CD8-positive, alpha-beta memory T cell (primary cell): ENCODE data around the gene MRPL50. TPM values are rescaled to one million over a fixed set of nuclear protein-coding genes. Genes with fewer than 3 reads are reported as not detected.
A peak's percentile ranks its signal among the peaks of the same experiment; 100 is the strongest.

Experiments used
- CTCF ChIA-PET: fragments of 350-600 bp; sonication (Branson Sonifier 250); formaldehyde crosslinking; loops from one replicate; lab custom pipeline; 2021; ENCODE audit warnings: antibody characterized with exemption; lab: Charles Lee
- POLR2A ChIA-PET: fragments of 350-600 bp; sonication (Branson Sonifier 250); formaldehyde crosslinking; loops from one replicate; lab custom pipeline; 2021; ENCODE audit warnings: antibody characterized with exemption; lab: Charles Lee
- DNase-seq, 5 donors: peaks; one replicate each; pipeline versions ENCODE4 v3.0.0 to v3.0.0-alpha.2; 2020 to 2022; ENCODE audit warnings: mixed read lengths in 1 of 5
- H3K27ac ChIP-seq: one replicate; pipeline ENCODE4 v1.7.0; 2013; ENCODE audit warnings: low read depth, mild to moderate bottlenecking, low read length, moderate library complexity
- H3K27me3 ChIP-seq: 2 replicates; pipeline ENCODE4 v1.7.0; 2013; ENCODE audit warnings: low read length, mild to moderate bottlenecking; ENCODE audit not compliant: insufficient read depth, poor library complexity, severe bottlenecking
- H3K36me3 ChIP-seq: 2 replicates; pipeline ENCODE4 v1.7.0; 2013; ENCODE audit warnings: mild to moderate bottlenecking, low read length, moderate library complexity; ENCODE audit not compliant: insufficient read depth
- H3K4me1 ChIP-seq: 2 replicates; pipeline ENCODE4 v1.7.0; 2013; ENCODE audit warnings: mild to moderate bottlenecking, low read length, moderate library complexity; ENCODE audit not compliant: insufficient read depth
- H3K4me3 ChIP-seq: 2 replicates; pipeline ENCODE4 v1.7.0; 2013; ENCODE audit warnings: mild to moderate bottlenecking, low read length
- H3K9me3 ChIP-seq: 2 replicates; pipeline ENCODE4 v1.7.0; 2013; ENCODE audit warnings: mild to moderate bottlenecking, low read length
- H3K27ac Mint-ChIP-seq, 8 donors: one replicate each; pipeline ENCODE4 v1.8.0; 2020 to 2021; ENCODE audit warnings: mixed read lengths in 8 of 8, mild to moderate bottlenecking in 6 of 8, inconsistent platforms in 3 of 8, moderate library complexity in 3 of 8
- H3K27me3 Mint-ChIP-seq, 2 donors: one replicate each; pipeline ENCODE4 v1.8.0; 2020 to 2021; ENCODE audit warnings: mixed read lengths in 2 of 2, mild to moderate bottlenecking in 1 of 2, moderate library complexity in 1 of 2
- H3K36me3 Mint-ChIP-seq, 3 donors: one replicate each; pipeline ENCODE4 v1.8.0; 2020 to 2021; ENCODE audit warnings: mixed read lengths in 3 of 3, inconsistent platforms in 1 of 3, mild to moderate bottlenecking in 1 of 3
- H3K4me1 Mint-ChIP-seq, 3 donors: one replicate each; pipeline ENCODE4 v1.8.0; 2020 to 2021; ENCODE audit warnings: mixed read lengths in 3 of 3, inconsistent platforms in 1 of 3, mild to moderate bottlenecking in 1 of 3
- H3K4me3 Mint-ChIP-seq, 7 donors: one replicate each; pipeline ENCODE4 v1.8.0; 2020 to 2021; ENCODE audit warnings: mixed read lengths in 7 of 7, mild to moderate bottlenecking in 6 of 7, moderate library complexity in 4 of 7, inconsistent platforms in 2 of 7
- H3K9me3 Mint-ChIP-seq, 5 donors: one replicate each; pipeline ENCODE4 v1.8.0; 2020 to 2022; ENCODE audit warnings: mixed read lengths in 5 of 5, mild to moderate bottlenecking in 3 of 5, moderate library complexity in 2 of 5, inconsistent platforms in 1 of 5
- polyA plus RNA-seq: library from polyadenylated mRNA; unstranded; fragments of 300-500 nt; fragmentation: Illumina TruSeq; gene quantifications from one replicate; pipeline ENCODE4 v1.2.3, GENCODE V29; 2021
- total RNA-seq, 2 experiments: library from RNA; stranded (reverse); gene quantifications; one replicate each; pipeline ENCODE4 v1.2.3, GENCODE V29; 2021

MRPL50 gene
- total and polyA plus RNA-seq, 3 experiments from 2014 or later: 13.0 to 16.4 (median 16.2) TPM

DNA sequence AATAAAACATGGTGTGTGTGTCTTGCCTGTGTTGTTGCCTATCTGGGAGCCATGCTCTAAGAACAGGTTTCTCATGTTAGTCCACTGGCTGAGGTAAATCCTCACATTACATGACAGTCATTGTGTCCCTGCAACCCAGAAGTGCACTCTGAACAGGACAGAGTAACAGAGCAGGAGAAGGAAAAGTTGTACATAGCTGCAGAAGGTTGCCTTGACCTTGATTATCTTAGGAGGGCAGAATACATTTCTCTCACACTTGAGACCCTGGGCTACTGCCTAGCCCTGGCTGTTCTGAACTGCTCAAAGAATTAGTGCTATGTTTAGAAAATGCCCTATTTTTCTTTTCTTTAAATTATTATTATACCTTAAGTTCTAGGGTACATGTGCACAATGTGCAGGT, 17.2 kb upstream of the MRPL50 start:
- peaks cover 0 to 3% of the 10 kb centered on the region in 2 donors for H3K27me3 Mint-ChIP-seq
- Histone ChIP-seq H3K9me3 (peaks cover 21% of the 10 kb centered on the region), H3K27ac (no peak overlapping the region), H3K27me3 (no peaks in the 10 kb centered on the region), H3K36me3 (no peaks in the 10 kb centered on the region), H3K4me3 (no peak overlapping the region), H3K4me1 (no peaks in the 10 kb centered on the region)
- peaks cover 15 to 66% (median 27%) of the 10 kb centered on the region in 3 donors for H3K36me3 Mint-ChIP-seq
- CTCF ChIA-PET: no interaction called here
- no peak for DNase-seq
- POLR2A ChIA-PET: no interaction called here
- H3K4me3 Mint-ChIP-seq: no peak overlapping the region
- no peaks in the 10 kb centered on the region for H3K4me1 Mint-ChIP-seq
- no peak overlapping the region for H3K27ac Mint-ChIP-seq
- H3K9me3 Mint-ChIP-seq: peaks cover 48 to 89% (median 69%) of the 10 kb centered on the region in 5 donors

DNA sequence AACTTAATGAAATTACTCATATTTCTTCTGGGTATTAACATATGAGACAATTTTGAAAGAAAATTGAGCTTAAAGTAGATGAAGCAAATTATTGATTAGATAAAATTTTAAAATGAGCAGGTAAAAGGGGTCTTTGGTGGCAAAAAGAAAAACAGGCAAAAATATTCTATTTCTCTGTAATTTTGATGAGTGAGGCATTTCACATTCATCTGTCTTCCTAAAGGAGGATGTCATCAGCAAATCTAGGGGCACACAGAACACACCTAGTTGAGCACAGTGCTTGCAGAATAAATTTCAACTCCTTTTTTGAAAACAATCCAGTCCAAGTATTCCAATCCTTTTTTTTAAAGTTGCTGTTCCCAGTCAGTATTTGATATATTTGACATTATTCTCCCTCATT, 16.4 kb upstream of the MRPL50 start:
- DNase-seq: no peak
- Mint-ChIP-seq H3K27me3 (peaks cover 0 to 3% of the 10 kb centered on the region in 2 donors), H3K4me3 (no peak overlapping the region), H3K36me3 (peaks cover 15 to 64% (median 28%) of the 10 kb centered on the region in 3 donors), H3K27ac (no peak overlapping the region), H3K4me1 (no peaks in the 10 kb centered on the region), H3K9me3 (peaks cover 48 to 91% (median 76%) of the 10 kb centered on the region in 5 donors)
- ChIA-PET CTCF (no interaction called here), POLR2A (no interaction called here)
- Histone ChIP-seq H3K36me3 (no peaks in the 10 kb centered on the region), H3K9me3 (peaks cover 25% of the 10 kb centered on the region), H3K27ac (no peak overlapping the region), H3K4me1 (no peaks in the 10 kb centered on the region), H3K27me3 (no peaks in the 10 kb centered on the region), H3K4me3 (no peak overlapping the region)

DNA sequence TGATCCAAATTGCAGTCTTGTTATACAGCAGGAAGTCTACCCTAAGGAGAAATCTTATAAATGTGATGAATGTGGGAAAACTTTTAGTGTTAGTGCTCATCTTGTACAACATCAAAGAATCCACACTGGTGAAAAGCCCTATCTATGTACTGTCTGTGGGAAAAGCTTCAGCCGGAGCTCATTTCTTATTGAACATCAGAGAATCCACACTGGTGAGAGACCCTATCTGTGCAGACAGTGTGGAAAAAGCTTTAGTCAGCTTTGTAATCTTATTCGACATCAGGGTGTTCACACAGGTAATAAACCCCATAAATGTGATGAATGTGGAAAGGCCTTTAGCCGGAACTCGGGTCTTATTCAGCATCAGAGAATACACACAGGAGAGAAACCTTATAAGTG, 10.7 kb upstream of the MRPL50 start:
- Histone ChIP-seq H3K9me3 (peaks cover 55% of the 10 kb centered on the region), H3K4me3 (peak overlapping the region; percentile 9), H3K27me3 (no peaks in the 10 kb centered on the region), H3K27ac (no peak overlapping the region), H3K4me1 (no peaks in the 10 kb centered on the region), H3K36me3 (peaks cover 41% of the 10 kb centered on the region)
- Mint-ChIP-seq H3K4me1 (peaks cover 0 to 1% (median 0%) of the 10 kb centered on the region in 3 donors), H3K4me3 (no peak overlapping the region), H3K9me3 (peaks cover 57 to 91% (median 83%) of the 10 kb centered on the region in 5 donors), H3K36me3 (peaks cover 50 to 84% (median 73%) of the 10 kb centered on the region in 3 donors), H3K27ac (no peak overlapping the region), H3K27me3 (no peaks in the 10 kb centered on the region)
- CTCF ChIA-PET: interaction anchor here (1.0 kb wide), 1 partner anchor 11 kb away, joined by 3 read pairs; the partner anchor contains the start of genes MRPL50 and ZNF189
- POLR2A ChIA-PET: no interaction called here
- no peak for DNase-seq

DNA sequence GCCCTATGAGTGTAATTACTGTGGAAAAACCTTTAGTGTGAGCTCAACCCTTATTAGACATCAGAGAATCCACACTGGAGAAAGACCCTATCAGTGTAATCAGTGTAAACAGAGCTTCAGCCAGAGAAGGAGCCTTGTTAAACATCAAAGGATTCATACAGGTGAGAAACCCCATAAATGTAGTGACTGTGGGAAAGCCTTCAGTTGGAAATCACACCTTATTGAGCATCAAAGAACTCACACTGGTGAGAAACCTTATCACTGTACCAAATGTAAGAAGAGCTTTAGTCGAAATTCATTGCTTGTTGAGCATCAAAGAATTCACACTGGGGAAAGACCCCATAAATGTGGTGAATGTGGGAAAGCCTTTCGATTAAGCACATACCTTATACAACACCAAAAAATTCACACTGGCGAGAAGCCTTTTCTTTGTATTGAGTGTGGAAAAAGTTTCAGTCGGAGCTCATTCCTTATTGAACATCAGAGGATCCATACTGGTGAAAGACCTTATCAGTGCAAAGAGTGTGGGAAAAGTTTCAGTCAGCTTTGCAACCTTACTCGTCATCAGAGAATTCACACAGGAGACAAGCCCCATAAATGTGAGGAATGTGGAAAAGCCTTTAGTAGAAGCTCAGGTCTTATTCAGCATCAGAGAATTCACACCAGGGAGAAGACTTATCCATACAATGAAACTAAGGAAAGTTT, 10.1 kb upstream of the MRPL50 start:
- Mint-ChIP-seq H3K9me3 (peaks cover 59 to 89% (median 79%) of the 10 kb centered on the region in 5 donors), H3K27ac (no peak overlapping the region), H3K4me3 (no peak overlapping the region), H3K4me1 (peaks cover 1 to 5% (median 4%) of the 10 kb centered on the region in 3 donors), H3K27me3 (no peaks in the 10 kb centered on the region), H3K36me3 (peaks cover 52 to 85% (median 75%) of the 10 kb centered on the region in 3 donors)
- Histone ChIP-seq H3K27me3 (no peaks in the 10 kb centered on the region), H3K36me3 (peaks cover 46% of the 10 kb centered on the region), H3K4me3 (peak overlapping the region; percentile 1), H3K4me1 (no peaks in the 10 kb centered on the region), H3K9me3 (peaks cover 52% of the 10 kb centered on the region), H3K27ac (no peak overlapping the region)
- CTCF ChIA-PET: interaction anchor here (1.0 kb wide), 1 partner anchor 10 kb away, joined by 3 read pairs; the partner anchor contains the start of genes MRPL50 and ZNF189
- DNase-seq: no peak
- POLR2A ChIA-PET: no interaction called here

DNA sequence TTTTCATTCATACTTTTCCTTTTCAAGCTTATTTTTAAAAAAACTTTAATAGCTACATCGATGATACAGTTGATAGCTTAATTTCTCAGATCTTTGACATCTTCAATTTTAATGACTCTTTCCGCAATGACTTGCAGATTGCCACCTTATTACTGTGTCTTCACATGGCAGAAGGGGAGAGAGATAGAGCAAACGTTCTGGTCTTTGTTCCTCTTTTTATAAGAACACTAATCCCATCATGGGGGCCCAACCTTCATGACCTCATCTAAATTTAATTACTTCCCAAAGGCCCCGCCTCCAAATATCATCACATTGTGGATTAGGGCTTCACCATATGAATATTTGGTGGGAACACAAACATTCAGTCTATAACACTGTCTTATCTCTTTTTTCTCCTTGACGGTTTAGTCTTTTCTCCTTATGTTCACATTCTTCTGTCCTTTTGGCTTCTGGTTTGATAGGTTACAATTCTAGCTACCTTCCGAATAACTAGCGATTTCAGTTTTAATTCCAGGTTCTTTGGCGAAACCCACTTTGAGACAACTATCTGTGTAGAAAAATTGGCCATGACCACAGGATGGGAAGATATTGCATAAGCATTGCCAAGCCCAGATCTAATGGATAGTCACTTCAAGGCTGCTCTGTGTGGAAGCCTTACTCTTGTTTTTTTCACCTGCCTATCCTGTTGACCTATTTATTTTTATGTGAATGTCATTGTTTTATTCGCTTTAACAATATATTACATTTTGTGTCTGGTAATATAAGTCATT, 5.3 kb upstream of the MRPL50 start:
- H3K4me3 Mint-ChIP-seq: peak overlapping the region in 1 of 7 donors; percentile 40
- ChIA-PET CTCF (no interaction called here), POLR2A (no interaction called here)
- DNase-seq: no peak
- peaks cover 39 to 47% (median 44%) of the 10 kb centered on the region in 3 donors for H3K4me1 Mint-ChIP-seq
- peaks cover 68 to 85% (median 83%) of the 10 kb centered on the region in 3 donors for H3K36me3 Mint-ChIP-seq
- Histone ChIP-seq H3K27ac (no peak overlapping the region), H3K27me3 (no peaks in the 10 kb centered on the region), H3K9me3 (peaks cover 19% of the 10 kb centered on the region), H3K36me3 (peaks cover 64% of the 10 kb centered on the region), H3K4me1 (peaks cover 24% of the 10 kb centered on the region), H3K4me3 (no peak overlapping the region)
- H3K9me3 Mint-ChIP-seq: peaks cover 33 to 46% (median 41%) of the 10 kb centered on the region in 5 donors
- no peaks in the 10 kb centered on the region for H3K27me3 Mint-ChIP-seq
- H3K27ac Mint-ChIP-seq: no peak overlapping the region

DNA sequence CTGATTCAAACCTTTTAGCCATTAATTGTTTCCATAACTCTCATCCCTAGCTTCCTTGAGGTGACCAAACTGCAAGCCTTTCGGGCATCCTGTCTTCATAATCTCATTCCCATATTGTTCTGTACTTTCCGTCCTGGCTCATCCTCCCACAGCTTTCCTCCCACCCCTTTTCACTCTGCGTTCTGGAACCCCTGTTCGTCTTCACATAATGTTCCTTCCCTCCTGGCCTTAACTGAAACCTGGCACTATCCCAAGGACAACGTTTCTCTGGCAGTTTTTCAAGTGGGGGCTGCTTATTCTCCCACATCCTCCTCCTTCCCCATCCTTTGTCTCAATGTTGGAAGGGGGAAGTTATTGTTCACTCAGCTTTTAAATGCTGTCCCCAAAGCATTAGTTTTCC, 1.7 kb upstream of the MRPL50 start:
- H3K27ac Mint-ChIP-seq: peak overlapping the region in 7 of 8 donors; percentile 8 to 100 (median 70)
- H3K4me1 Mint-ChIP-seq: peaks cover 69 to 79% (median 79%) of the 10 kb centered on the region in 3 donors
- no peak for DNase-seq
- ChIA-PET POLR2A (no interaction called here), CTCF (interaction anchor here (0.9 to 1.3 kb wide), 2 partner anchors 12 to 130 kb away, joined by 3 to 4 read pairs; no protein-coding TSS in a partner anchor)
- no peaks in the 10 kb centered on the region for H3K27me3 Mint-ChIP-seq
- no peak overlapping the region for H3K4me3 ChIP-seq
- H3K36me3 Mint-ChIP-seq: peaks cover 41 to 78% (median 54%) of the 10 kb centered on the region in 3 donors
- H3K9me3 Mint-ChIP-seq: peaks cover 3 to 18% (median 10%) of the 10 kb centered on the region in 5 donors
- peak overlapping the region; percentile 96 to 100 (median 98) for H3K4me3 Mint-ChIP-seq
- peaks cover 46% of the 10 kb centered on the region for H3K4me1 ChIP-seq
- H3K9me3 ChIP-seq: peaks cover 5% of the 10 kb centered on the region
- H3K27ac ChIP-seq: no peak overlapping the region
- H3K36me3 ChIP-seq: peaks cover 41% of the 10 kb centered on the region
- H3K27me3 ChIP-seq: no peaks in the 10 kb centered on the region

DNA sequence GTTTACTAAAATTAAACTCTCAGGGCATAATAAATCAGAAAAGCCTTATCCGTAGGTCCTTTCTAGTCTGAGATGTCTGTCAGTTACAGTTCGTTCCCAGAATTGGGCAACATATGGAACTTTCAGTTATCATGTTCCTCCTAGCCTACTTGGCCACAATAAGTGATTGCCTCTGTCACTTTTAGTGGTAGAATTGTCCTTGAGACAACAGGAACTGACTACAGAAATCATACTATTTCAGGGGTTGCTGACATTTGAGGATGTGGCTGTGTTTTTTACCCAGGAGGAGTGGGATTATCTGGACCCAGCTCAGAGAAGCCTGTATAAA, 1.2 kb upstream of the MRPL50 start:
- Histone ChIP-seq H3K9me3 (no peaks in the 10 kb centered on the region), H3K27ac (peak overlapping the region; percentile 98), H3K36me3 (peaks cover 36% of the 10 kb centered on the region), H3K4me3 (peak overlapping the region; percentile 93), H3K4me1 (peaks cover 50% of the 10 kb centered on the region), H3K27me3 (no peaks in the 10 kb centered on the region)
- Mint-ChIP-seq H3K4me1 (peaks cover 75 to 84% (median 84%) of the 10 kb centered on the region in 3 donors), H3K9me3 (peaks cover 0 to 12% (median 5%) of the 10 kb centered on the region in 5 donors), H3K27ac (peak overlapping the region in 7 of 8 donors; percentile 97 to 100 (median 100)), H3K27me3 (no peaks in the 10 kb centered on the region), H3K36me3 (peaks cover 38 to 78% (median 52%) of the 10 kb centered on the region in 3 donors), H3K4me3 (peak overlapping the region; percentile 96 to 100 (median 98))
- DNase-seq: no peak
- CTCF ChIA-PET: interaction anchor here (0.9 to 1.5 kb wide), 2 partner anchors 11 to 12 kb away, joined by 3 to 6 read pairs; no protein-coding TSS in a partner anchor
- POLR2A ChIA-PET: no interaction called here
